Esophagus (tissue), 2 donors: ENCODE measurements around the gene CAMK2G. TPM values are rescaled to one million over a fixed set of nuclear protein-coding genes. Genes with fewer than 3 reads are reported as not detected.
A peak's percentile ranks its signal among the peaks of the same experiment; 100 is the strongest.
"Not testable (repeated sequence)": the region's sequence is repeated elsewhere in the genome, so short reads cannot be mapped to it uniquely, and the experiment has no call there.

Experiments
- H3K27ac ChIP-seq, 2 donors: one replicate each; pipeline ENCODE4 v1.5.1; 2013; ENCODE audit warnings: low read depth in 2 of 2, mild to moderate bottlenecking in 2 of 2, inconsistent platforms in 1 of 2, low read length in 1 of 2, moderate library complexity in 1 of 2
- H3K27me3 ChIP-seq, 2 donors: one replicate each; pipeline ENCODE4 v1.6.1; 2013; ENCODE audit warnings: low read length in 2 of 2, control low read depth in 1 of 2, mild to moderate bottlenecking in 1 of 2; ENCODE audit not compliant: insufficient read depth in 2 of 2, control insufficient read depth in 1 of 2
- H3K36me3 ChIP-seq, 2 donors: one replicate each; pipeline ENCODE4 v1.6.1; 2013; ENCODE audit warnings: low read length in 1 of 2; ENCODE audit not compliant: control insufficient read depth in 2 of 2, insufficient read depth in 2 of 2
- H3K4me1 ChIP-seq, 2 donors: one replicate each; pipeline ENCODE4 v1.6.1; 2013; ENCODE audit warnings: low read length in 1 of 2; ENCODE audit not compliant: control insufficient read depth in 2 of 2, insufficient read depth in 2 of 2
- H3K4me3 ChIP-seq, 2 donors: one replicate each; pipeline ENCODE4 v1.5.1; 2013; ENCODE audit warnings: low read length in 2 of 2, mild to moderate bottlenecking in 2 of 2, low read depth in 1 of 2, moderate library complexity in 1 of 2
- H3K9me3 ChIP-seq, 2 donors: one replicate each; pipeline ENCODE4 v1.6.1; 2013; ENCODE audit warnings: mild to moderate bottlenecking in 2 of 2, low read depth in 1 of 2, low read length in 1 of 2, moderate library complexity in 1 of 2; ENCODE audit not compliant: control insufficient read depth in 2 of 2, insufficient read depth in 1 of 2
- WGBS, 2 donors: extraction: QIAGEN DNeasy Blood & Tissue Kit; methylation state at CpG; one replicate each; pipeline ENCODE4 v1.1.7; 2013; 5-methylcytosine and 5-hydroxymethylcytosine counted together
- polyA plus RNA-seq, 2 donors: library from polyadenylated mRNA; stranded (reverse); fragments of 200-250 nt; gene quantifications; one replicate each; pipeline ENCODE4 v1.2.3, GENCODE V29; 2013
- donor health status: healthy with polysubstance abuse.
- donor health status: Bipolar disorder and iron deficiency.

Gene CAMK2G
- polyA plus RNA-seq, 2 donors, result 16.1 to 25.3 TPM

DNA sequence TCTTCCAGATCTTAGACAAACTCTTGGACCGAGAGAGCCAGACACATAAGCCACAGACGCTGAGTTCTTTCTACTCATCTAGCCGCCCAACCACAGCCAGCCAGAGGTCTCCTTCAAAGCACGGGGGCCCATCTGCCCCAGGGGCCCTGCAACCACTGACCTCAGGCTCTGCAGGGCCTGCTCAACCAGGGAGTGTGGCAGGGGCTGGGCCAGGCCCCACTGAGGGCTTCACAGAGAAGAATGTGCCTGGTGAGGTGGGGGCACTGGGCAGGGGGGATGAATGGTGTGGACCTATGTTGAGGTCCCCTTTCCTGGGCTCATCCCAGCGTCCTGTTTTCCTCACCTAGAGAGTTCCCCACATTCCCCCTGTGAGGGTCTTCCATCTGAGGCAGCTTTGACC is 77.6 kb downstream of the CAMK2G start:
- WGBS, 2 donors, result 76 to 87% methylated on average over 5 of the region's 5 CpGs
- Histone ChIP-seq H3K27ac (no peak overlapping the region), H3K4me1 (peaks cover 2 to 3% of the 10 kb centered on the region in 2 donors), H3K36me3 (peaks cover 45 to 77% of the 10 kb centered on the region in 2 donors), H3K9me3 (no peaks in the 10 kb centered on the region), H3K4me3 (no peak overlapping the region), H3K27me3 (no peaks in the 10 kb centered on the region)

DNA sequence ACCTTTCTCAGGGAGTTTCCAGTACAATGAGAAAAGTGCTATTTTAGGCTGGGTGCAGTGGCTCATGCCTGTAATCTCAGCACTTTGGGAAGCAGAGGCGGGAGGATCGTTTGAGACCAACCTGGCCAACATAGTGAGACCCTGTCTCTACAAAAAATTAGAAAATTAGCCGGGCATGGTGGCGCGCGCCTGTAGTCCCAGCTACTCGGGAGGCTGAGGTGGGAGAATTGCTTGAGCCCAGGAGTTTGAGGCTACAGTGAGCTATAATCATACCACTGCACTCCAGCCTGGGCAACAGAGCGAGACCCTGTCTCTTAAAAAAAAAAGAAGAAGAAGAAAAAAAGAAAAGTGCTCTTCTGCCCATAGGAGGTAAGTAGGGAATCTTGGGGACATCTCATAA is 78.3 kb downstream of the CAMK2G start:
- not testable (repeated sequence) for H3K4me1 ChIP-seq, H3K4me3 ChIP-seq, H3K27ac ChIP-seq, H3K9me3 ChIP-seq, H3K27me3 ChIP-seq
- H3K36me3 ChIP-seq, result peaks cover 47 to 79% of the 10 kb centered on the region in 2 donors
- 97 to 98% methylated on average over 8 of the region's 8 CpGs for WGBS, 2 donors

DNA sequence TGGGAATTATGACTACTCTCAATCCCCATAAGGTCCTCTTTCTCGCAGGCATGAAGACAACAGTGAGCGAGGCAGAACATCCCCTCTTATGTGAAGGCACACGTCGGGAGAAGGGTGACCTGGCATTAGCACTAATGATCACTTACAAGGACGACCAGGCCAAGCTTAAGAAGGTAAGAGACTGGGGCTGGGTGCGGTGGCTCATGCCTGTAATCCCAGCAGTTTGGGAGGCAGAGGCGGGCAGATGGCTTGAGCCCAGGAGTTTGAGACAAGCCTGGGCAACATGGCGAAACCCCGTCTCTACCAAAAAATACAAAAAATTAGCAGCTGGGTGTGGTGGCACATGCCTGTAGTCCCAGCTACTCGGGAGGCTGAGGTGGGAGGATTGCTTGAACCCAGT is 78.9 kb downstream of the CAMK2G start:
- 87 to 88% methylated on average over 10 of the region's 10 CpGs for WGBS, 2 donors
- not testable (repeated sequence) for H3K9me3 ChIP-seq, H3K27me3 ChIP-seq, H3K4me3 ChIP-seq, H3K27ac ChIP-seq, H3K4me1 ChIP-seq
- peaks cover 45 to 80% of the 10 kb centered on the region in 2 donors for H3K36me3 ChIP-seq

DNA sequence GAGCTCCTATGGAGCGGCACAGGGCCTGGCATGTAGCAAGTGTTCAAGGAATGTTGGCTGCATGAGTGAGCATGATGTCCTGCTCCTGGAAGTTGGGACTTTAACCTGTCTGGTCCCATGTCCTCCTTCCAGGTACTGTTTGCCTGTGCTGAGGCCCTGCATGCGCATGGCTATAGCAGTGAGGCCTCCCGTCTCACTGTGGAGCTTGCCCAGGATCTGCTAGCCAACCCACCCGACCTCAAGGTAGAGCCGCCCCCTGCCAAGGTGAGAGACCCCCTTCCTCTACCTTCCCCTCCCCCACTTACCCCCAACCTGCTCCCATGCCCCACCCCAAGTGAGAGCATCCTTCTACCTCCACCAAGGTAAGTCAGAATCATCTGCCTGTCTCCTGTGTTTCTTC is 80.9 kb downstream of the CAMK2G start:
- Histone ChIP-seq H3K27me3 (no peaks in the 10 kb centered on the region), H3K27ac (no peak overlapping the region), H3K4me1 (peaks cover 0 to 1% of the 10 kb centered on the region in 2 donors), H3K9me3 (no peaks in the 10 kb centered on the region), H3K4me3 (no peak overlapping the region), H3K36me3 (peaks cover 55 to 79% of the 10 kb centered on the region in 2 donors)
- 88 to 91% methylated on average over 5 of the region's 5 CpGs for WGBS, 2 donors

DNA sequence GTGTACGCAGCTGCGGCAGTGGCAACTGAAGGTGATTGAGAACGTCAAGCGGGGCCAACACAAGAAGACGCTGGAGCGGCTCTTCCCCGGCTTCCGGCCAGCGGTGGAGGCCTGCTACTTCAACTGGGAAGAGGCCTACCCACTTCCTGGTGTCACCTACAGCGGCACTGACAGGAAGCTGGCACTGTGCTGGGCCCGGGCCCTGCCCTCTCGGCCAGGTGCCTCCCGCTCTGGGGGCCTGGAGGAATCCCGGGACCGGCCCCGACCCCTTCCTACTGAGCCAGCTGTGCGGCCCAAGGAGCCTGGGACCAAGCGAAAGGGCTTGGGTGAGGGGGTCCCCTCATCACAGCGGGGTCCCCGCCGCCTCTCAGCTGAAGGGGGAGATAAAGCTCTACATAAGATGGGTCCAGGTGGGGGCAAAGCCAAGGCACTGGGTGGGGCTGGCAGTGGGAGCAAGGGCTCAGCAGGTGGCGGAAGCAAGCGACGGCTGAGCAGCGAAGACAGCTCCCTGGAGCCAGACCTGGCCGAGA is 82.4 kb downstream of the CAMK2G start:
- WGBS, 2 donors, result 94 to 95% methylated on average over 26 of the region's 26 CpGs
- peaks cover 0 to 4% of the 10 kb centered on the region in 2 donors for H3K4me1 ChIP-seq
- H3K27ac ChIP-seq, result no peak overlapping the region
- no peak overlapping the region for H3K4me3 ChIP-seq
- no peaks in the 10 kb centered on the region for H3K9me3 ChIP-seq
- H3K36me3 ChIP-seq, result peaks cover 45 to 66% of the 10 kb centered on the region in 2 donors
- H3K27me3 ChIP-seq, result no peaks in the 10 kb centered on the region

DNA sequence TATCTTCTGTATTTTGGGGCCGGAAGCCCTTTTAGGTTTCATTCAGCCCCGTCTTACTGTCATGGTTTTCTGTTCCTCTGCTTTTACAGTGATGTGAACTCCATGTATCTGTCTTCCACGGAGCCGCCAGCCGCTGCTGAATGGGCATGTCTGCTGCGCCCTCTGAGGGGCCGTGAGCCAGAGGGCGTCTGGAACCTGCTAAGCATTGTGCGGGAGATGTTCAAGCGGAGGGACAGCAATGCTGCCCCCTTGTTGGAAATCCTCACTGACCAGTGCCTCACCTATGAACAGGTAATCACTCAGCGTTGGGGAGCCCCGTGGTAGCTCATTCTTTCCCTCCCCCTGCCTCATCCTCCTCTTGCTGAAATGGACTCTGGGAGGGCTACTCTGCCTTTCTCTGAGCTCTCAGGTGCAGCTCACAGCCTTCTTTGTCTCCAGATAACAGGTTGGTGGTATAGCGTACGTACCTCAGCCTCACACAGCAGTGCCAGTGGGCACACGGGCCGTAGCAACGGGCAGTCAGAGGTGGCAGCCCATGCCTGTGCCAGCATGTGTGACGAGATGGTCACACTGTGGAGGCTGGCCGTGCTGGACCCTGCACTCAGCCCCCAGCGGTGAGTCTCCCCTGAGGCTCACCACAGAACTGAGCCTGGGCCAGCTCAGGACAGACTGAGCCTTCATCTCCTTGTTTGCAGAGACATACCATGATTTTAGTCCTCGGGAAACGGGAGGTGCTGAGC is 83.3 kb downstream of the CAMK2G start:
- Histone ChIP-seq H3K27ac (no peak overlapping the region), H3K4me1 (peaks cover 4% of the 10 kb centered on the region in 2 donors), H3K9me3 (no peaks in the 10 kb centered on the region), H3K4me3 (no peak overlapping the region), H3K36me3 (peaks cover 40 to 61% of the 10 kb centered on the region in 2 donors), H3K27me3 (no peaks in the 10 kb centered on the region)
- 91 to 93% methylated on average over 22 of the region's 22 CpGs for WGBS, 2 donors

DNA sequence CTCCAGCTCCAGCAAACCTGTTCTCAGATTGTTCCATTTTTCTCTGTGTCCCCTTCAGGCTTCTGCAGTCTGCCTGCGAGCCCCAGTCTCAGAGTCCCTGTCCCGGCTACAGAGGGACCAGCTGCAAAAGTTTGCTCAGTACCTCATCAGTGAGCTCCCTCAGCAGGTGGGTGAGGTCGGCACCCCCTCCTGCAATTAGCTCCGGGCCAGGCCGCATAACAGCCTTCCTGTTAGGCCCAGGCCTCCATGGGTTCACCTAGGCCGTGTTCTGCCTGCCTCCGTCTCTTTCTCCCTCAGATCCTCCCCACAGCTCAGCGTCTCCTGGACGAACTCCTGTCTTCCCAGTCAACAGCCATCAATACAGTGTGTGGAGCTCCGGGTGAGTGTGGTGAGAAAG is 84.7 kb downstream of the CAMK2G start:
- WGBS, 2 donors, result 87 to 91% methylated on average over 10 of the region's 10 CpGs
- Histone ChIP-seq H3K9me3 (no peaks in the 10 kb centered on the region), H3K36me3 (peaks cover 40 to 54% of the 10 kb centered on the region in 2 donors), H3K4me3 (no peak overlapping the region), H3K27ac (no peak overlapping the region), H3K27me3 (no peaks in the 10 kb centered on the region), H3K4me1 (peaks cover 4% of the 10 kb centered on the region in 2 donors)

DNA sequence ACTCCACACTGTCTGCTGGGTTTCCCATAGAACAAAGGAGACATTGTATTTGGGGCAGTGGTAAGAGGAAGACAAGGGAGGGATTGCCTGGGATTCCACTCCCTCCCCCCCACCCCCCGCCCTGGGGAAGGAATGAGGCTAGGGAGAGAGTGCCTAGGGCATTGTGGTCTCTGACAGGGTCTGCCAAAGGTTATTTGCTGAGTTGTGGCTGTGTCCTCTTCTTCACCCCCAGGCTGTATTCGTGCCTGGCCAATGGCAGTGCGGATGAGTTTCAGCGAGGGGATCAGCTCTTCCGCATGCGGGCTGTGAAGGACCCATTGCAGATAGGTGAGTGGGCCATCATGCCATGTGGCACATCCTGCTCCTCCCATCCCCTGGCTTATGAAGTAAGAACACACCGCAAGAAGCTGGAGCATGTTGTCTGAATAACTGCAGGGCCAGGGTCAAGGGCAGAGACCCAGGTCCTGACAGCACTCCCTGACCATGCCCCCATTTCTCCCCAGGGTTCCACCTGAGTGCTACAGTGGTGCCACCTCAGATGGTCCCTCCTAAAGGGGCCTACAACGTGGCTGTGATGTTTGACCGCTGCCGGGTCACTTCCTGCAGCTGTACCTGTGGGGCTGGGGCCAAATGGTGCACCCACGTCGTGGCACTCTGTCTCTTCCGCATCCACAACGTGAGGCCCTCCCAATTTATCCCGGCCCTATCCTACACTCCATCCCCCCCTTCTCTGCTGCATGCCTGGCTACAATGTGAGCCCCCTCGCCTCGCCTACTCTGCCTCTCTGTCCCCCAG is 85.3 kb downstream of the CAMK2G start:
- no peak overlapping the region for H3K4me3 ChIP-seq
- no peaks in the 10 kb centered on the region for H3K27me3 ChIP-seq
- no peaks in the 10 kb centered on the region for H3K9me3 ChIP-seq
- H3K27ac ChIP-seq, result no peak overlapping the region
- WGBS, 2 donors, result 83 to 87% methylated on average over 17 of the region's 17 CpGs
- peaks cover 36 to 48% of the 10 kb centered on the region in 2 donors for H3K36me3 ChIP-seq
- H3K4me1 ChIP-seq, result peaks cover 4% of the 10 kb centered on the region in 2 donors

DNA sequence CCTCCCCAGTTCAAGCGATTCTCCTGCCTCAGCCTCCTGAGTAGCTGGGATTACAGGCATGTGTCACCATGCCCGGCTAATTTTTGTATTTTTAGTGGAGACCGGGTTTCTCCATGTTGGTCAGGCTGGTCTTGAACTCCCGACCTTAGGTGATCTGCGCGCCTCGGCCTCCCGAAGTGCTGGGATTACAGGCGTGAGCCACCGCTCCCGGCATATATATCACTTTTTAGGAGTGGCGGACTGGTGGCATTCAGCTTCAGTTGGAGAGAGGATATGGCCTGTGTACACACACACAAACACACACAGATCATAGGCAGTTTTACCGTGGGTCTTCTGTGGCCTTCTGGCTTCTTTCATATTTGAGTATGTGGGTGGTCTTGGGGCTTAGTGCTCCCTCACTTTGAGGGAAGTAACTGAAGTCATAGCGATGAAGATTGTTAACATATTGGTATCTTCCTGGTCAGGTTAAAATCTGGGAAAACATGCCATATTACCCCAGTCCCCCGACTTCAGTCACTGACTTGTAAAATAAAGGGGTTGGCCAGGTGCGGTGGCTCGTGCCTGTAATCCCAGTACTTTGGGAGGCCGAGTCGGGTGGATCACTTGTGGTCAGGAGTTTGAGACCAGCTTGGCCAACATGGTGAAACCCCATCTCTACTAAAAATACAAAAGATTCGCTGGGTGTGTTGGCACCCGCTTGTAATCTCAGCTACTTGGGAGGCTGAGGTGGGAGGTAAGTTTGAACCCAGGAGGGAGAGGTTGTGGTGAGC is 87.1 kb downstream of the CAMK2G start:
- Histone ChIP-seq H3K4me3 (peak overlapping the region in 1 of 2 donors; percentile 22), H3K36me3 (peaks cover 29 to 30% of the 10 kb centered on the region in 2 donors)
- H3K4me1 ChIP-seq, H3K27me3 ChIP-seq, H3K27ac ChIP-seq, H3K9me3 ChIP-seq: not testable (repeated sequence)
- WGBS, 2 donors, result 89 to 90% methylated on average over 21 of the region's 21 CpGs
